Stimulated activated CD4-positive, alpha-beta T cell treated with anti-CD3 and anti-CD28 coated beads, Interleukin-4, amount 100 ng/mL, for 24 hours (primary cell): ENCODE results near the gene TMUB2.
"Not testable (repeated sequence)": the region's sequence is repeated elsewhere in the genome, so short reads cannot be mapped to it uniquely, and the experiment has no call there.

Experiments
- DNase-seq: peaks from one replicate; pipeline ENCODE4 v3.0.0-alpha.2; 2020

The TMUB2 gene

GRCh38 chr17:44186307-44187130, at the start of gene TMUB2:
TMUB2 (plus strand) TSS chr17:44186972; CDS start chr17:44187709, 737 bp downstream.
- DNase-seq: peak; percentile 99

DNA sequence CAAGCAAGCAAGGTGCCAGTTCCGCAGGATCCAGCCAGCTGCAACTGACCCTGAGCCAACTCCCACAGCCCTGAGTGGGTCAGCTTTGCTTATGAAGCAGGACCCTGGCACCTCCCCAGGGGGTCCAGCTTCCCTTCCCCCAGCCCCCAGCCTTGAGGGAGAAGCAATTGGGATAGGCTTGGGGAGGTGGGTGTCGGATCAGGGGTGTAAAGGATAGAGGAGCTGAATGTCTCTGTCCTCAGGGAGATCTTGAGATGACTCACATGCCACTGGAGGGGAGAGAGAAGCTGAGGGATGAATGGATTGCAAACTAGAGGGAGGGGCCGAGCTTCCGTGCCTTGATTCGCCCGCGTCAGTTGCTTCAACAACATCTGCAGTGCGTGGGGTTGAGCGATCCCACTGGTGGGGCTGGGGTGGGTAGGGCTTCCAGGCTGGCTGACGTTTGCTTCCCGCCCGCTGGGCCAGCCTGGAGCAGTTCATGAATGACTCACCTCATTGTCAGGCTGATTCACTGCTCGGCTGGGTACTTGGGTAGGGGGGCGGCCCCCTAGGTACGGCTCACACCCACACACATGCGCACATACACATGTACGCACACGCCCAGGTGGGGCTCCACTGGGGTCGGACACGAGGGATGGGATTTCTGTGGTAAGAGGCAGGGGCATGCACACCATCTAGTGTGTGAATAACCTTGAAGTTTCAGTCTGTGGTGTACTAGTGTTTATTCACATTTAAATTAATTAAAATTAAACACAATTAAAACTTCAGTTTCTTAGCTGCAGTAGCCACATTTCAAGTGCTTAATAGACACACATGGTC, 48.7 kb upstream of the TMUB2 start:
- DNase-seq: peak; percentile 82

- DNase-seq: not testable (repeated sequence)
These were observed 42.9 kb upstream of the TMUB2 start for GRCh38 chr17:44143921-44144320.

DNA sequence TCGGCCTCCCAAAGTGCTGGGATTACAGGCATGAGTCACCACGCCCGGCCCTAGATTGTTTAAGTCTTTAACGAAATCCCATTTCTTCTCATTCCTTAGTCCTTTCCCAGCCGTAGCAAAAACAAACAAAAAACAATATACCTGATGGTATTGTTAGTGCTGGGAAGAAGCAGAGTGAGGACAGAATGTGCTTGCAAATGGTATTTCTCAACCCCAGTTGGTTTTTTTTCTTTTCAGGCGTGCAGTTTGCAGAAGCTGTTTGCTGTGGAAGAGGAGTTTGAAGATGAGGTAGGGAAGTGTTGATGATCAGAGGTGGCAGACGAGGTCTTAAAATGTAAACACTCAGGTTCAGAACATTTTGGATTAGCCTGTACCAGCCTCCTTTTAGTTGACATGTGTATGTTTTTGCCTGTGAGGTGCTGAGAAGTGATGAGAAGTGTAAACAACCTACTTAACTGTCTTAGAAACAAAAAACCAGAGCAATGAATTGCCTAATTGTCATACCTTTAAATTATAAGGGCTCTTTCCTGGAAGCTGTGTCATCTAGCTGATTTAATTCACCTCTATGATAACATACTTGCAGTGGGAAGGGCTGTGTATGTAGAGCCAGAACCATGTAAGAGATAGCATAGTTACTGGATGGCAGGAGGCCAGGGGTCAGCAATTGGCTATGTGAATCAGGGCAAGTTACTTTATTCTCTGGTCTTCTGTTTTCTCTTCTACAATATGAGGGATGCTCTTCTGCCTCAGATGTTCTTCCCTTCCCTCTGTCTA, 41.6 kb upstream of the TMUB2 start:
- no peak for DNase-seq

- no peak for DNase-seq
These were observed 40.1 kb upstream of the TMUB2 start for GRCh38 chr17:44146375-44147346.

- DNase-seq: no peak
These were observed 39.0 kb upstream of the TMUB2 start for GRCh38 chr17:44147812-44148211.

DNA sequence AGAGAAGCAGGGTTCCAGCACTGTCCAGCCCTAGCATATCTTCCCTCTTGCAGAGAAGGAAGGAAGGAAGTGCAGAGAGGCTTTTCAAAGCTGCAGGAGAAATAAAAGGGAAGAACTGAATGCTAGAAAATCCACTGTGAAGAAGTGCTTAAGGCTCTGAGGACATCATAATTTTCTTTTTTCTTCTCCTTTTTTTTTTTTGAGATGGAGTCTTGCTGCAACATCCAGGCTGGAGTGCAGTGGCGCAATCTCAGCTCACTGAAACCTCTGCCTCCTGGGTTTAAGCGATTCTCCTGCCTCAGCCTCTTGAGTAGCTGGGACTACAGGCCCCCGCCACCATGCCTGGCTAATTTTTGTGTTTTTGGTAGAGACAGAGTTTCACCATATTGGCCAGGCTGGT, 37.7 kb upstream of the TMUB2 start:
- DNase-seq: not testable (repeated sequence)

DNA sequence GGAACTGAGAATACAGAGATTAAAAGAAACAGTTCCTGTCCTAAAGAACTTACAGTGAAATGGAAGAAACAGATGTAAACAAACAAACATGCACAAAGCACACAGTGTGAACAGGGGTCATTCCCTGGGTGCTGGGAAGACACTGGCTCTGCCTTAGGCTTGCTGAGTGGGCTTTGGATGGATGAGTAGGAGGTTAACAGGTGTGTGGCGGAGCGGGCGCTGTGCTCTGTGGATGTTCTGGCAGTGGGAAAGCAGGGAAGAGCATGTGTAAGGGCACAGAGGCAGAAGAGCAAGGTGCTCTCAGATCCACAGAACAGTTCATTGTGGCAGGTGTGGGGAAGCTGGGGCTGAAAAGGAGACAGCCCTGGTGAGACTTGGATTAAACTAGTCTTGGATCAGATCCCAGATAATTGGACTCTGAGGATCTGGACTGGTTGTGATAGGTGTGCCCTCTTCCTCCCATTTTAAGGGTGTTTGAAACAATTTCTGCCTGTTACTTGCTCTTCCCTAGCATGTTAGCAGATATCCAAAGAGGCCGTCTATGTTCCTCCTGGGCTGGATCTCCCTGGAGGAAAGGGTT, 36.9 kb upstream of the TMUB2 start:
- DNase-seq: no peak

- DNase-seq: no peak
These were observed 33.9 kb upstream of the TMUB2 start for GRCh38 chr17:44152875-44153274.

DNA sequence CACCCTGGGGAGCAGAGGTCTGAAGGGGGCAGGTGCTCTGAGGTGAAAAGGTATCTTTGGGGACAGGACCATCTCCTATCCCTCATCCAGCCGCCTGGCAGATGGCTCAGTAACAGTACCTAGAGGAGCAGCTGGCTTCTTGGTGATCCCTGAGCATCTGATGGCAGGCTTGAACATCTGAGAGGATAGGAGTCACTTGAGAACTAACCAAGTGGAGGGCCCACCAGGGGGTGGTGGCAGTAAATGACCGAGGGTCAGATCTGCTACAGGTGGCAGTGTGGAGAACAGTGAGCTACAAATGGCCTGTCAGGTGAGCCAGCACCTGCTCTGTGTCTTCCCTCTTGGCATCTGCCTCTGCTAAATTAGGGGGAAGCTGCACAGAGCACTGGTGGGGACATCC, 31.3 kb upstream of the TMUB2 start:
- no peak for DNase-seq

GRCh38 chr17:44159519-44160210, 27.1 kb upstream of the TMUB2 start:
- DNase-seq: peak; percentile 38

DNA sequence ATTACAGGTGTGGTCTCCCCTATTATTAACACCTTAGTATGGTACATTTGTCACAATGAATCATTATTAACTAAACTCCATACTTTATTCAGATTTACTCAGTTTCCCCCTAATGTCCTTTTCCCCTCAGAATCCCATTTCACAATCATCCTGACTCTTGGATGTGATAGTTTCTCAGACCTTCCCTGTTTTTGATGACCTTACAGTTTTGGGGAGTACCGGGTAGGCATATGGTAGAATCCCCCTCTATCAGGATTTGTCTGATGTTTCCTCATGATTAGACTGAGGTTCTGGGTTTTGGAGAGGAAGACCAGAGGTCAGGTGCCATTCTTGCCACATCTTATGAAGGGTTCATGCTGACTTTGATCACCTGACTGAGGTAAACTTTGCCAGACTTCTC, 22.3 kb upstream of the TMUB2 start:
- DNase-seq: no peak

GRCh38 chr17:44167181-44167861, 19.5 kb upstream of the TMUB2 start:
- no peak for DNase-seq

DNA sequence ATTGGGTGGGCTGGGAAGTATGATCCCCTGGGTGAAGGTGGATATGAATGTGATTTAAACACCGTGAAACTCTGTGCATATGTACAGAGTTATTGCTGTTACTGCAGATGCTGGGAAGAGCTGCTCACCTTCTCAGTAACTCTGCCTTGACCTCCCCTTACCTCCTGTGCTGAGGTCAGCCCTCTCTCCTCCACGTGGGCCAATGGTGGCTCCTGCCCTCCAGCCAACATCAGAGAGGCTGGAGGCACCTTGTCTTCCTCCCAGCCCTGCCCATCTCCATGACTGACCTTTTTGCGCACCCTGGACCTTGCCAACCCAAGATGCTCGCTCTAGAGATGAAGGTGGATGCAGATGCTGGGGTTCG, 16.7 kb upstream of the TMUB2 start:
- no peak for DNase-seq

GRCh38 chr17:44170499-44171201, 16.1 kb upstream of the TMUB2 start, which contains the start of gene ASB16:
ASB16 (plus strand) TSS chr17:44170704; CDS start chr17:44170790, 86 bp downstream.
- DNase-seq: no peak

- DNase-seq: no peak
These were observed 14.8 kb upstream of the TMUB2 start for GRCh38 chr17:44171931-44172455.

- DNase-seq: no peak
These were observed 12.3 kb upstream of the TMUB2 start for GRCh38 chr17:44174427-44174826.

DNA sequence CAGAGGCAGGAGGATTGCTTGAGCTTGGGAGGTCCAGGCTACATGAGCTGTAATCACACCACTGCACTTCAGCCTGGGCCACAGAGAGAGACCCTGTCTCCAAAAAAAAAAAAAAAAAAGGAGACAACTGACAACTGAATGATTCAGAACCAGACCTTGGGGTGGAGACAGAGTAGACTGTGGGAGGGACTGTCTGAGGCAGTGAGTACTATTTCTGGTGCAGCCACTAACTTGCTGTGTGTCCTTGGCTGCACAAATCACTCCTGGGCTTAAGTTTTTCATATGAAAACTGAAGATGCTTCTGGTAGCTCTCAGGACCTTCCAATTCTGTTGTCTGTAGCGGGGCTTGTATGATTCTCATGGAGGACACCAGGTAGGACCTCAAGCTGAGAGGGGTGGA, 10.5 kb upstream of the TMUB2 start:
- no peak for DNase-seq
